Measurements from ENCODE around the gene SHC3. TPM values are rescaled to one million over a fixed set of nuclear protein-coding genes. Genes with fewer than 3 reads are reported as not detected.

Gene SHC3
- total RNA-seq, 1 donor from 2014 or later, result 0.85 TPM

- no peak for TF ChIP-seq CTCF (IDR thresholded peaks at IDR 0.05)
- Histone ChIP-seq H3K9me3 (no peaks in the 10 kb centered on the region), H3K4me3 (no peak overlapping the region), H3K4me1 (no peaks in the 10 kb centered on the region), H3K27me3 (no peaks in the 10 kb centered on the region), H3K36me3 (no peaks in the 10 kb centered on the region), H3K27ac (no peak overlapping the region)
- no peak for DNase-seq (ENCODE audit: low spot score in 2 of 2)
- intact Hi-C loops (cut with DNase I), result no loop called here
Measured at GRCh38 chr9:89171693-89172092, 6.9 kb downstream of the SHC3 start.

GRCh38 chr9:89171231-89171630 lies 7.4 kb downstream of the SHC3 start:
- intact Hi-C loops (cut with DNase I), result no loop called here
- DNase-seq (ENCODE audit: low spot score in 2 of 2), result no peak
- H3K27ac ChIP-seq, result no peak overlapping the region

GRCh38 chr9:89168901-89169813 lies 9.5 kb downstream of the SHC3 start:
- no peaks in the 10 kb centered on the region for H3K4me1 ChIP-seq
- no peaks in the 10 kb centered on the region for H3K9me3 ChIP-seq
- DNase-seq (ENCODE audit: low spot score in 2 of 2), result no peak
- H3K27me3 ChIP-seq, result no peaks in the 10 kb centered on the region
- no peaks in the 10 kb centered on the region for H3K36me3 ChIP-seq
- no peak for TF ChIP-seq CTCF (IDR thresholded peaks at IDR 0.05)
- H3K27ac ChIP-seq, result no peak overlapping the region
- no peak overlapping the region for H3K4me3 ChIP-seq
- intact Hi-C loops (cut with DNase I), result no loop called here

More at GRCh38 chr9:89171231-89171630, 7.4 kb downstream of the SHC3 start:
- no peaks in the 10 kb centered on the region for H3K36me3 ChIP-seq
- no peak overlapping the region for H3K4me3 ChIP-seq
- H3K4me1 ChIP-seq, result no peaks in the 10 kb centered on the region
- no peak for TF ChIP-seq CTCF (IDR thresholded peaks at IDR 0.05)
- H3K9me3 ChIP-seq, result no peaks in the 10 kb centered on the region
- H3K27me3 ChIP-seq, result no peaks in the 10 kb centered on the region

GRCh38 chr9:89167788-89168187 lies 10.8 kb downstream of the SHC3 start:
- intact Hi-C loops (cut with DNase I), result no loop called here
- no peak for TF ChIP-seq CTCF (IDR thresholded peaks at IDR 0.05)

GRCh38 chr9:89166852-89167251 lies 11.8 kb downstream of the SHC3 start:
- no peak overlapping the region for H3K27ac ChIP-seq

More at GRCh38 chr9:89167788-89168187, 10.8 kb downstream of the SHC3 start:
- Histone ChIP-seq H3K27me3 (no peaks in the 10 kb centered on the region), H3K4me3 (no peak overlapping the region), H3K27ac (no peak overlapping the region), H3K9me3 (no peaks in the 10 kb centered on the region), H3K36me3 (no peaks in the 10 kb centered on the region), H3K4me1 (no peaks in the 10 kb centered on the region)
- DNase-seq (ENCODE audit: low spot score in 2 of 2), result no peak

More at GRCh38 chr9:89166852-89167251, 11.8 kb downstream of the SHC3 start:
- no peak for TF ChIP-seq CTCF (IDR thresholded peaks at IDR 0.05)
- Histone ChIP-seq H3K27me3 (no peaks in the 10 kb centered on the region), H3K36me3 (no peaks in the 10 kb centered on the region), H3K9me3 (no peaks in the 10 kb centered on the region), H3K4me1 (no peaks in the 10 kb centered on the region), H3K4me3 (no peak overlapping the region)
- intact Hi-C loops (cut with DNase I), result no loop called here
- no peak for DNase-seq (ENCODE audit: low spot score in 2 of 2)

Data from ascending aorta (tissue), 2 donors.